Psoas muscle (tissue), 8 donors: Measurements from ENCODE around the gene ASB15. TPM values are rescaled to one million over a fixed set of nuclear protein-coding genes. Genes with fewer than 3 reads are reported as not detected.

Experiments used
- ATAC-seq, 4 donors: fragments of 200-7000 bp; cut with Tn5 transposase; one replicate each; pipeline ENCODE4 v1.9.1; 2020; ENCODE audit warnings: moderate library complexity in 3 of 4, mild to moderate bottlenecking in 2 of 4
- DNase-seq, 2 donors: peaks; one replicate each; pipeline ENCODE4 v3.0.0-alpha.2; 2020
- H3K27ac ChIP-seq: fragments of 200-600 bp; one replicate; pipeline ENCODE4 v1.8.0; 2022
- H3K27me3 ChIP-seq, 3 donors: fragments of 200-600 bp in 1 of 3; one replicate each; pipeline versions ENCODE4 v1.6.1 to v1.8.0; 2013 to 2022; ENCODE audit warnings: low read length in 2 of 3, mild to moderate bottlenecking in 2 of 3, moderate library complexity in 1 of 3; ENCODE audit not compliant: insufficient read depth in 3 of 3
- H3K36me3 ChIP-seq, 2 donors: fragments of 200-600 bp in 1 of 2; one replicate each; pipeline versions ENCODE4 v1.6.1 to v1.8.0; 2013 to 2022; ENCODE audit warnings: low read depth in 1 of 2, mild to moderate bottlenecking in 1 of 2, moderate library complexity in 1 of 2; ENCODE audit not compliant: insufficient read depth in 1 of 2
- H3K4me1 ChIP-seq: fragments of 200-600 bp; one replicate; pipeline ENCODE4 v1.8.0; 2022
- H3K4me3 ChIP-seq: fragments of 200-600 bp; one replicate; pipeline ENCODE4 v1.8.0; 2022; ENCODE audit warnings: mild to moderate bottlenecking
- H3K9me3 ChIP-seq: fragments of 200-600 bp; one replicate; pipeline ENCODE4 v1.8.0; 2022
- CTCF ChIP-seq: fragments of 200-600 bp; IDR thresholded peaks from one replicate; pipeline ENCODE4 v1.8.0; 2022; ENCODE audit warnings: antibody characterized with exemption
- WGBS, 3 donors: extraction: QIAGEN DNeasy Blood & Tissue Kit; methylation state at CpG; one replicate each; pipeline versions ENCODE4 v1.1.6 to v1.1.7; 2013; 5-methylcytosine and 5-hydroxymethylcytosine counted together
- intact Hi-C, 2 donors: fragments of 100-400 bp; cut with DNase I; formaldehyde crosslinking; loops; one replicate each; pipeline versions ENCODE4 v1.11.0 to v1.14.2; 2022
- polyA plus RNA-seq, 3 donors: library from polyadenylated mRNA; stranded (reverse); fragments of 200-250 nt; gene quantifications; one replicate each; pipeline ENCODE4 v1.2.3, GENCODE V29; 2013
- total RNA-seq, 4 donors: library from RNA; stranded (reverse); fragmentation: NEBNext Ultra II Directional in 2 of 4; extraction: Animal tissue kit (Norgen Biotek cat#: 25700) in 2 of 4; gene quantifications; one replicate each; pipeline versions ENCODE4 v1.2.1 to v1.2.4, GENCODE V29; 2021 to 2023
- donor health status: healthy with polysubstance abuse.
- donor health status: DM: no; HTN: no; CAD: no; lungs with moderate emphysema.
- donor health status: Bipolar disorder and iron deficiency.
- donor health status: healthy.
- donor health status: DM: yes; HTN: yes; CAD: no.
- donor health status: DM: no; HTN: no; CAD: no.
- donor health status: DM: no; HTN: no; CAD: no.
- donor health status: DM: yes; HTN: yes; CAD: no.

The ASB15 gene
- total and polyA plus RNA-seq, 7 donors = 0.12 to 23.6 (median 10.3) TPM

GRCh38 chr7:123599766-123600165 lies 1.9 kb upstream of the ASB15 start:
- DNase-seq (no peak), ATAC-seq (no peak)
- no peaks in the 10 kb centered on the region for H3K36me3 ChIP-seq
- no peak for TF ChIP-seq CTCF
- H3K4me3 ChIP-seq = peak overlapping the region; percentile 64
- intact Hi-C loops = loop anchor here in 1 of 2 donors (5.0 kb wide), 1 partner anchor 38 kb away; no protein-coding TSS in a partner anchor
- whole genome bisulfite sequencing, 3 donors = 30 to 47% (median 34%) methylated on average over 2 of the region's 2 CpGs
- peak overlapping the region; percentile 87 for H3K27ac ChIP-seq
- no peaks in the 10 kb centered on the region for H3K27me3 ChIP-seq
- H3K9me3 ChIP-seq = no peaks in the 10 kb centered on the region
- H3K4me1 ChIP-seq = peaks cover 31% of the 10 kb centered on the region

- ATAC-seq = peak in 2 of 4 donors; percentile 27 to 54
- peak overlapping the region; percentile 87 for H3K27ac ChIP-seq
- 21 to 31% (median 24%) methylated on average over 3 of the region's 3 CpGs for WGBS, 3 donors
- peak overlapping the region; percentile 64 for H3K4me3 ChIP-seq
- no peak for TF ChIP-seq CTCF
- no peaks in the 10 kb centered on the region for H3K27me3 ChIP-seq
- H3K4me1 ChIP-seq = peaks cover 31% of the 10 kb centered on the region
- intact Hi-C loops = loop anchor here in 1 of 2 donors (5.0 kb wide), 1 partner anchor 36 kb away; no protein-coding TSS in a partner anchor
- H3K9me3 ChIP-seq = no peaks in the 10 kb centered on the region
- no peak for DNase-seq
- H3K36me3 ChIP-seq = no peaks in the 10 kb centered on the region
These were observed 745 bp upstream of the ASB15 start for GRCh38 chr7:123600876-123601275.

- DNase-seq = no peak
- peak in 3 of 4 donors; percentile 29 to 45 (median 39) for ATAC-seq
- Histone ChIP-seq H3K36me3 (no peaks in the 10 kb centered on the region), H3K4me3 (peak overlapping the region; percentile 64), H3K27ac (peak overlapping the region; percentile 87), H3K9me3 (no peaks in the 10 kb centered on the region), H3K27me3 (no peaks in the 10 kb centered on the region), H3K4me1 (peaks cover 27% of the 10 kb centered on the region)
- 34 to 65% (median 39%) methylated on average over 3 of the region's 3 CpGs for WGBS, 3 donors
- intact Hi-C loops = loop anchor here in 1 of 2 donors (5.0 kb wide), 1 partner anchor 35 kb away; no protein-coding TSS in a partner anchor
- no peak for TF ChIP-seq CTCF
These were observed 1.0 kb downstream of the ASB15 start for GRCh38 chr7:123602648-123603047.

- WGBS, 3 donors = 28 to 45% (median 36%) methylated on average over 3 of the region's 3 CpGs
- TF ChIP-seq CTCF = no peak
- Histone ChIP-seq H3K4me1 (peaks cover 21% of the 10 kb centered on the region), H3K36me3 (no peaks in the 10 kb centered on the region), H3K27me3 (no peaks in the 10 kb centered on the region), H3K9me3 (no peaks in the 10 kb centered on the region), H3K27ac (peak overlapping the region; percentile 87), H3K4me3 (peak overlapping the region; percentile 64)
- DNase-seq (no peak), ATAC-seq (no peak)
- intact Hi-C loops = loop anchor here in 1 of 2 donors (5.0 kb wide), 1 partner anchor 33 kb away; no protein-coding TSS in a partner anchor
These were observed 3.1 kb downstream of the ASB15 start for GRCh38 chr7:123604739-123605138.

- TF ChIP-seq CTCF = no peak
- Histone ChIP-seq H3K4me3 (peak overlapping the region; percentile 3), H3K36me3 (no peaks in the 10 kb centered on the region), H3K27me3 (no peaks in the 10 kb centered on the region), H3K4me1 (peaks cover 44% of the 10 kb centered on the region), H3K27ac (peak overlapping the region; percentile 87), H3K9me3 (no peaks in the 10 kb centered on the region)
- DNase-seq (no peak), ATAC-seq (no peak)
- intact Hi-C loops = no loop called here
- WGBS, 3 donors = 32 to 66% (median 49%) methylated on average over 4 of the region's 4 CpGs
These were observed 5.9 kb downstream of the ASB15 start for GRCh38 chr7:123607423-123607975.
